HG03095 (cell line): Measurements from ENCODE around the gene ADCY5.

Source experiments
- ATAC-seq: cut with Tn5 transposase; IDR thresholded peaks from one replicate; pipeline ENCODE4 v1.9.1; 2021; ENCODE audit warnings: moderate library complexity; ENCODE audit not compliant: unreplicated experiment

The ADCY5 gene

GRCh38 chr3:123292321-123293310, 156.3 kb downstream of the ADCY5 start:
- no peak for ATAC-seq

GRCh38 chr3:123291404-123291803, 157.5 kb downstream of the ADCY5 start:
- ATAC-seq, result no peak

- ATAC-seq, result no peak
These were observed 157.9 kb downstream of the ADCY5 start for GRCh38 chr3:123290962-123291361.

- ATAC-seq, result no peak
These were observed 158.6 kb downstream of the ADCY5 start for GRCh38 chr3:123290107-123290930.

GRCh38 chr3:123289391-123290106, 159.3 kb downstream of the ADCY5 start:
- ATAC-seq, result no peak

GRCh38 chr3:123287962-123288302, 161.0 kb downstream of the ADCY5 start:
- ATAC-seq, result no peak

- ATAC-seq, result no peak
These were observed 161.6 kb downstream of the ADCY5 start for GRCh38 chr3:123287051-123287961.

GRCh38 chr3:123286308-123287023, 162.4 kb downstream of the ADCY5 start:
- no peak for ATAC-seq

- no peak for ATAC-seq
These were observed 163.0 kb downstream of the ADCY5 start for GRCh38 chr3:123285931-123286307.

- no peak for ATAC-seq
These were observed 163.4 kb downstream of the ADCY5 start for GRCh38 chr3:123285479-123285878.

- ATAC-seq, result no peak
These were observed 163.8 kb downstream of the ADCY5 start for GRCh38 chr3:123285066-123285465.

GRCh38 chr3:123284399-123285010, 164.4 kb downstream of the ADCY5 start:
- ATAC-seq, result no peak

- no peak for ATAC-seq
These were observed 165.1 kb downstream of the ADCY5 start for GRCh38 chr3:123283657-123284398.

- ATAC-seq, result no peak
These were observed 165.8 kb downstream of the ADCY5 start for GRCh38 chr3:123283074-123283473.

- no peak for ATAC-seq
These were observed 166.4 kb downstream of the ADCY5 start for GRCh38 chr3:123282461-123282860.

GRCh38 chr3:123281929-123282328, 167.0 kb downstream of the ADCY5 start:
- no peak for ATAC-seq

- no peak for ATAC-seq
These were observed 167.5 kb downstream of the ADCY5 start for GRCh38 chr3:123281406-123281805.

- no peak for ATAC-seq
These were observed 169.8 kb downstream of the ADCY5 start for GRCh38 chr3:123279121-123279520.
